ENCODE data around the gene NDUFA13. TPM values are rescaled to one million over a fixed set of nuclear protein-coding genes. Genes with fewer than 3 reads are reported as not detected.

Gene NDUFA13
- total RNA-seq, 1 donor from 2014 or later, result 394 TPM

GRCh38 chr19:19490214-19490968 is 25.6 kb upstream of the NDUFA13 start:
- H3K9me3 Mint-ChIP-seq (ENCODE audit: unreplicated experiment), result peaks cover 26% of the 10 kb centered on the region
- no peaks in the 10 kb centered on the region for H3K36me3 Mint-ChIP-seq (ENCODE audit: unreplicated experiment)
- H3K27ac Mint-ChIP-seq (ENCODE audit: unreplicated experiment), result peak overlapping the region; percentile 100
- H3K4me3 Mint-ChIP-seq (ENCODE audit: unreplicated experiment), result peak overlapping the region; percentile 80
- peaks cover 26% of the 10 kb centered on the region for H3K27me3 Mint-ChIP-seq (ENCODE audit: unreplicated experiment)
- TF ChIP-seq CTCF (IDR thresholded peaks at IDR 0.05; ENCODE audit: partially characterized antibody, unreplicated experiment), result peak; percentile 85
- peaks cover 47% of the 10 kb centered on the region for H3K4me1 Mint-ChIP-seq (ENCODE audit: low read depth, unreplicated experiment)
- DNase-seq, result peak; percentile 83

GRCh38 chr19:19491321-19492025 is 24.6 kb upstream of the NDUFA13 start:
- peaks cover 16% of the 10 kb centered on the region for H3K27me3 Mint-ChIP-seq (ENCODE audit: unreplicated experiment)
- H3K27ac Mint-ChIP-seq (ENCODE audit: unreplicated experiment), result peak overlapping the region; percentile 62
- H3K9me3 Mint-ChIP-seq (ENCODE audit: unreplicated experiment), result peaks cover 20% of the 10 kb centered on the region
- no peak for TF ChIP-seq CTCF (IDR thresholded peaks at IDR 0.05; ENCODE audit: partially characterized antibody, unreplicated experiment)
- H3K4me3 Mint-ChIP-seq (ENCODE audit: unreplicated experiment), result no peak overlapping the region
- H3K4me1 Mint-ChIP-seq (ENCODE audit: low read depth, unreplicated experiment), result peaks cover 38% of the 10 kb centered on the region
- DNase-seq, result no peak
- H3K36me3 Mint-ChIP-seq (ENCODE audit: unreplicated experiment), result no peaks in the 10 kb centered on the region

GRCh38 chr19:19492026-19492610 is 23.9 kb upstream of the NDUFA13 start:
- Mint-ChIP-seq H3K36me3 (ENCODE audit: unreplicated experiment) (no peaks in the 10 kb centered on the region), H3K4me1 (ENCODE audit: low read depth, unreplicated experiment) (peaks cover 34% of the 10 kb centered on the region), H3K4me3 (ENCODE audit: unreplicated experiment) (no peak overlapping the region), H3K27ac (ENCODE audit: unreplicated experiment) (no peak overlapping the region), H3K27me3 (ENCODE audit: unreplicated experiment) (peaks cover 14% of the 10 kb centered on the region), H3K9me3 (ENCODE audit: unreplicated experiment) (peaks cover 19% of the 10 kb centered on the region)
- DNase-seq, result no peak
- TF ChIP-seq CTCF (IDR thresholded peaks at IDR 0.05; ENCODE audit: partially characterized antibody, unreplicated experiment), result no peak

GRCh38 chr19:19493841-19494546 is 22.0 kb upstream of the NDUFA13 start:
- Mint-ChIP-seq H3K36me3 (ENCODE audit: unreplicated experiment) (no peaks in the 10 kb centered on the region), H3K27ac (ENCODE audit: unreplicated experiment) (peak overlapping the region; percentile 17), H3K4me3 (ENCODE audit: unreplicated experiment) (no peak overlapping the region), H3K9me3 (ENCODE audit: unreplicated experiment) (peaks cover 21% of the 10 kb centered on the region), H3K27me3 (ENCODE audit: unreplicated experiment) (peaks cover 14% of the 10 kb centered on the region), H3K4me1 (ENCODE audit: low read depth, unreplicated experiment) (peaks cover 18% of the 10 kb centered on the region)
- DNase-seq, result no peak
- TF ChIP-seq CTCF (IDR thresholded peaks at IDR 0.05; ENCODE audit: partially characterized antibody, unreplicated experiment), result no peak

All from glutamatergic neuron (in vitro differentiated cells).